ENCODE data around the gene CRISP2. TPM values are rescaled to one million over a fixed set of nuclear protein-coding genes. Genes with fewer than 3 reads are reported as not detected.

The CRISP2 gene
- total RNA-seq = not detected in 2 replicates

GRCh38 chr6:49713346-49713745 is at the start of gene CRISP2:
CRISP2 (minus strand) TSS chr6:49713543; CDS start chr6:49709196, 4,347 bp downstream.

GRCh38 chr6:49744259-49744658 is 30.9 kb upstream of the CRISP2 start, which contains the start of gene CRISP3:
CRISP3 (minus strand) TSS chr6:49744388; CDS start chr6:49744367, 21 bp downstream.

Other genes starting within 250 kb of the CRISP2 start
- gene GLYATL3, start 213.6 kb downstream of the CRISP2 start, total RNA-seq = not detected in 2 replicates
- gene C6orf141, start 162.9 kb downstream of the CRISP2 start, total RNA-seq = 22.3 and 22.6 TPM in 2 replicates
- gene RHAG, start 76.7 kb downstream of the CRISP2 start, total RNA-seq = not detected in 2 replicates
- 0.07 and 0.34 TPM in 2 replicates for gene CRISP3, start 30.8 kb upstream of the CRISP2 start, total RNA-seq
- gene PGK2, start 73.7 kb upstream of the CRISP2 start, total RNA-seq = not detected in 2 replicates
- not detected in 2 replicates for gene CRISP1, start 153.0 kb upstream of the CRISP2 start, total RNA-seq